GM12875 (cell line): ENCODE measurements around the gene CBFA2T3.

Source experiments
- H3K4me3 ChIP-seq: one replicate; pipeline ENCODE4 v1.5.1; 2011; ENCODE audit warnings: low read depth, low read length, control low read depth
- TF ChIP-seq, protein P1 (sequence below): IDR thresholded peaks from 2 replicates; pipeline ENCODE4 v1.5.1; 2011; ENCODE audit warnings: low read depth, mild to moderate bottlenecking, control low read depth, inconsistent platforms, low read length, moderate library complexity, borderline replicate concordance; ENCODE audit not compliant: insufficient read depth

CBFA2T3 gene

DNA sequence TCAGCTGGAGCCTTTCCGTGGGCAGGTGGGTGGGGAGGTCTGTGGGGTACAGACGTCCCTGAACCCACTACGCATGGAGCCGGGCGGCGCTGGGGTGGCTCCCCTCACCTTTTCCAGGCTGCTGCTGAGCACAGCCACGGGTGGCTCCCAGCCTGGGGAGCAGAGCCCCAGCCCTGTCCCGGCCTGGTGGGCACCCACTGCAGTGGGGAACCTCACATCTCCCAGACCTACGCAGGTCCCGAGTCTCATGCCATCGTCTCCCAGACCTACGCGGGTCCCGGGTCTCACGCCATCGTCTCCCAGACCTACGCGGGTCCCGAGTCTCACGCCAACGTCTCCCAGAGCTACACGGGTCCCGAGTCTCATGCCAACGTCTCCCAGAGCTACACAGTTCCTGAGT lies 148.3 kb downstream of the CBFA2T3 start:
- TF ChIP-seq, protein P1, sequence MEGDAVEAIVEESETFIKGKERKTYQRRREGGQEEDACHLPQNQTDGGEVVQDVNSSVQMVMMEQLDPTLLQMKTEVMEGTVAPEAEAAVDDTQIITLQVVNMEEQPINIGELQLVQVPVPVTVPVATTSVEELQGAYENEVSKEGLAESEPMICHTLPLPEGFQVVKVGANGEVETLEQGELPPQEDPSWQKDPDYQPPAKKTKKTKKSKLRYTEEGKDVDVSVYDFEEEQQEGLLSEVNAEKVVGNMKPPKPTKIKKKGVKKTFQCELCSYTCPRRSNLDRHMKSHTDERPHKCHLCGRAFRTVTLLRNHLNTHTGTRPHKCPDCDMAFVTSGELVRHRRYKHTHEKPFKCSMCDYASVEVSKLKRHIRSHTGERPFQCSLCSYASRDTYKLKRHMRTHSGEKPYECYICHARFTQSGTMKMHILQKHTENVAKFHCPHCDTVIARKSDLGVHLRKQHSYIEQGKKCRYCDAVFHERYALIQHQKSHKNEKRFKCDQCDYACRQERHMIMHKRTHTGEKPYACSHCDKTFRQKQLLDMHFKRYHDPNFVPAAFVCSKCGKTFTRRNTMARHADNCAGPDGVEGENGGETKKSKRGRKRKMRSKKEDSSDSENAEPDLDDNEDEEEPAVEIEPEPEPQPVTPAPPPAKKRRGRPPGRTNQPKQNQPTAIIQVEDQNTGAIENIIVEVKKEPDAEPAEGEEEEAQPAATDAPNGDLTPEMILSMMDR = no peak
- H3K4me3 ChIP-seq = no peak overlapping the region

GRCh38 chr16:88827727-88828126 lies 149.3 kb downstream of the CBFA2T3 start:
- TF ChIP-seq, protein P1 = no peak
- H3K4me3 ChIP-seq = no peak overlapping the region

DNA sequence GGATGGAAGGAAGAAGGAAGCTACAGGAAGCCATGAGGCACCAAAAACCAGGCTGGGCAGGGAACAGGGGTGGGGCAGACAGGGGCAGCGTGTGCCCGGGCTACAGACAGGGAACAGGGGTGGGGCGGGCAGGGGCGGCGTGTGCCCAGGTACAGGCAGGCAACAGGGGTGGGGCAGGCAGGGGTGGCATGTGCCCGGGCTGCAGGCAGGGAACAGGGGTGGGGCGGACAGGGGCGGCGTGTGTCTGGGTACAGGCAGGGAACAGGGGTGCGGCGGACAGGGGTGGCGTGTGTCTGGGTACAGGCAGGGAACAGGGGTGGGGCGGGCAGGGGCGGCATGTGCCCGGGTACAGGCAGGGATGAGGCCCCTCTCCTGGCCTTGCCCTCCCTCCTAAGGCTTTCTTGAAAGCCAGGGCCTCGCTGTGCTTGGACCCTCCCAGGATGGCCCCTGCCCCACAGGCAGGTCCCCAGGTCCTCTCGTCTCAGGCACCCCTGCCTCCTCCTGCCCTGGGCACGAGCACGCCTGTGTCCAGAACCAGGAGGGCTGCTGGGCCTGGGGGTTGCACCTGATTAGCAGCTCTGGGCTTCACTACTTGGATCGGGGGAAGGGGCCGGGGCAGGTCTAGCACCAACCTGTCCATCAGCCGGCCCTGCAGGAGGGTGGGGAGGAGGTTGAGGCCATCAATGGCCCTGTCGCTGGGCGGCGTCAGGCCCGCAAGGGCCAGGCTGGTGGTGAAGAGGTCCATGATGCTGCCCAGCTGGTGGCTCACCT lies 150.8 kb downstream of the CBFA2T3 start:
- H3K4me3 ChIP-seq = no peak overlapping the region
- TF ChIP-seq, protein P1 = no peak

- no peak overlapping the region for H3K4me3 ChIP-seq
- TF ChIP-seq, protein P1 = no peak
Observed at GRCh38 chr16:88825146-88825545, 151.9 kb downstream of the CBFA2T3 start.
